OCI-LY1 (cell line): ENCODE data around the gene HTR6.
A peak's percentile ranks its signal among the peaks of the same experiment; 100 is the strongest.

Experiments
- H2AFZ ChIP-seq: fragments of 200-600 bp; sonication (generic), shearing (Covaris generic); 2 replicates; pipeline ENCODE4 v1.6.0; 2014; ENCODE audit warnings: antibody characterized with exemption, mild to moderate bottlenecking, low read length
- H3F3A ChIP-seq: fragments of 200-600 bp; sonication (generic), shearing (Covaris generic); 2 replicates; pipeline ENCODE4 v1.6.0; 2014; ENCODE audit warnings: mild to moderate bottlenecking, antibody characterized with exemption, low read length, moderate library complexity; ENCODE audit not compliant: insufficient read depth
- H3K27ac ChIP-seq: fragments of 200-600 bp; sonication (generic); 2 replicates; pipeline ENCODE4 v1.5.1; 2014; ENCODE audit warnings: low read length, mixed run types, mild to moderate bottlenecking, low read depth; ENCODE audit not compliant: poor library complexity, severe bottlenecking
- H3K27me3 ChIP-seq: fragments of 200-600 bp; sonication (generic); 2 replicates; pipeline ENCODE4 v1.6.0; 2014; ENCODE audit warnings: antibody characterized with exemption, mild to moderate bottlenecking, low read length, moderate library complexity; ENCODE audit not compliant: insufficient read depth
- H3K36me3 ChIP-seq: fragments of 200-600 bp; sonication (generic); 2 replicates; pipeline ENCODE4 v1.6.1; 2014; ENCODE audit warnings: mild to moderate bottlenecking, antibody characterized with exemption, low read length, moderate library complexity, mixed read lengths; ENCODE audit not compliant: insufficient read depth
- H3K4me1 ChIP-seq: fragments of 200-600 bp; sonication (generic); 2 replicates; pipeline ENCODE4 v1.5.1; 2014; ENCODE audit warnings: mild to moderate bottlenecking, low read length, moderate library complexity; ENCODE audit not compliant: insufficient read depth, severe bottlenecking
- H3K4me2 ChIP-seq: fragments of 200-600 bp; sonication (generic), shearing (Covaris generic); 2 replicates; pipeline ENCODE4 v1.6.1; 2014; ENCODE audit warnings: low read length
- H3K4me3 ChIP-seq: fragments of 200-600 bp; sonication (generic); 2 replicates; pipeline ENCODE4 v1.5.1; 2014; ENCODE audit warnings: low read length, low read depth, mild to moderate bottlenecking, mixed read lengths; ENCODE audit not compliant: poor library complexity, severe bottlenecking
- H3K79me2 ChIP-seq: fragments of 200-600 bp; shearing (Covaris generic); 2 replicates; pipeline ENCODE4 v1.6.1; 2016; ENCODE audit warnings: mixed run types, low read length, mixed read lengths; ENCODE audit not compliant: insufficient read depth
- H3K9ac ChIP-seq: fragments of 200-600 bp; sonication (generic), shearing (Covaris generic); 2 replicates; pipeline ENCODE4 v1.6.1; 2014; ENCODE audit warnings: mild to moderate bottlenecking, low read length, mixed read lengths
- H3K9me2 ChIP-seq: fragments of 200-600 bp; sonication (generic), shearing (Covaris generic); 2 replicates; pipeline ENCODE4 v1.6.1; 2014; ENCODE audit warnings: low read depth, mild to moderate bottlenecking, low read length, mixed read lengths
- H3K9me3 ChIP-seq: fragments of 200-600 bp; shearing (Covaris generic); 2 replicates; pipeline ENCODE4 v1.6.1; 2014; ENCODE audit warnings: low read length, mixed read lengths
- H4K20me1 ChIP-seq: fragments of 200-600 bp; sonication (generic), shearing (Covaris generic); 2 replicates; pipeline ENCODE4 v1.6.0; 2016; ENCODE audit warnings: mild to moderate bottlenecking, low read length; ENCODE audit not compliant: insufficient read depth
- EZH2 ChIP-seq: fragments of 200-600 bp; sonication (generic), shearing (Covaris generic); IDR thresholded peaks from 2 replicates; pipeline ENCODE4 v1.8.0; 2017; ENCODE audit warnings: borderline replicate concordance, mixed run types, mild to moderate bottlenecking, antibody characterized with exemption, low read length, moderate library complexity, mixed read lengths
- TF ChIP-seq, protein P1 (sequence below): fragments of 200-600 bp; sonication (generic), shearing (Covaris generic); IDR thresholded peaks from 2 replicates; pipeline ENCODE4 v1.5.1; 2017; ENCODE audit warnings: mild to moderate bottlenecking, antibody characterized with exemption, low read length, moderate library complexity, mixed read lengths

Gene HTR6

GRCh38 chr1:19703280-19703679 is 38.6 kb downstream of the HTR6 start:
- H3K4me2 ChIP-seq, result no peak overlapping the region
- H3K27ac ChIP-seq, result no peak overlapping the region
- H3K79me2 ChIP-seq, result no peaks in the 10 kb centered on the region
- no peaks in the 10 kb centered on the region for H3K36me3 ChIP-seq
- H3K27me3 ChIP-seq, result no peaks in the 10 kb centered on the region
- H2AFZ ChIP-seq, result no peak overlapping the region
- no peak overlapping the region for H3K9ac ChIP-seq
- H3K9me3 ChIP-seq, result no peaks in the 10 kb centered on the region
- no peaks in the 10 kb centered on the region for H3K9me2 ChIP-seq
- TF ChIP-seq EZH2, result no peak
- TF ChIP-seq, protein P1, sequence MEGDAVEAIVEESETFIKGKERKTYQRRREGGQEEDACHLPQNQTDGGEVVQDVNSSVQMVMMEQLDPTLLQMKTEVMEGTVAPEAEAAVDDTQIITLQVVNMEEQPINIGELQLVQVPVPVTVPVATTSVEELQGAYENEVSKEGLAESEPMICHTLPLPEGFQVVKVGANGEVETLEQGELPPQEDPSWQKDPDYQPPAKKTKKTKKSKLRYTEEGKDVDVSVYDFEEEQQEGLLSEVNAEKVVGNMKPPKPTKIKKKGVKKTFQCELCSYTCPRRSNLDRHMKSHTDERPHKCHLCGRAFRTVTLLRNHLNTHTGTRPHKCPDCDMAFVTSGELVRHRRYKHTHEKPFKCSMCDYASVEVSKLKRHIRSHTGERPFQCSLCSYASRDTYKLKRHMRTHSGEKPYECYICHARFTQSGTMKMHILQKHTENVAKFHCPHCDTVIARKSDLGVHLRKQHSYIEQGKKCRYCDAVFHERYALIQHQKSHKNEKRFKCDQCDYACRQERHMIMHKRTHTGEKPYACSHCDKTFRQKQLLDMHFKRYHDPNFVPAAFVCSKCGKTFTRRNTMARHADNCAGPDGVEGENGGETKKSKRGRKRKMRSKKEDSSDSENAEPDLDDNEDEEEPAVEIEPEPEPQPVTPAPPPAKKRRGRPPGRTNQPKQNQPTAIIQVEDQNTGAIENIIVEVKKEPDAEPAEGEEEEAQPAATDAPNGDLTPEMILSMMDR, result no peak
- no peaks in the 10 kb centered on the region for H3K4me1 ChIP-seq
- no peaks in the 10 kb centered on the region for H3F3A ChIP-seq
- H4K20me1 ChIP-seq, result no peaks in the 10 kb centered on the region
- H3K4me3 ChIP-seq, result no peak overlapping the region

DNA sequence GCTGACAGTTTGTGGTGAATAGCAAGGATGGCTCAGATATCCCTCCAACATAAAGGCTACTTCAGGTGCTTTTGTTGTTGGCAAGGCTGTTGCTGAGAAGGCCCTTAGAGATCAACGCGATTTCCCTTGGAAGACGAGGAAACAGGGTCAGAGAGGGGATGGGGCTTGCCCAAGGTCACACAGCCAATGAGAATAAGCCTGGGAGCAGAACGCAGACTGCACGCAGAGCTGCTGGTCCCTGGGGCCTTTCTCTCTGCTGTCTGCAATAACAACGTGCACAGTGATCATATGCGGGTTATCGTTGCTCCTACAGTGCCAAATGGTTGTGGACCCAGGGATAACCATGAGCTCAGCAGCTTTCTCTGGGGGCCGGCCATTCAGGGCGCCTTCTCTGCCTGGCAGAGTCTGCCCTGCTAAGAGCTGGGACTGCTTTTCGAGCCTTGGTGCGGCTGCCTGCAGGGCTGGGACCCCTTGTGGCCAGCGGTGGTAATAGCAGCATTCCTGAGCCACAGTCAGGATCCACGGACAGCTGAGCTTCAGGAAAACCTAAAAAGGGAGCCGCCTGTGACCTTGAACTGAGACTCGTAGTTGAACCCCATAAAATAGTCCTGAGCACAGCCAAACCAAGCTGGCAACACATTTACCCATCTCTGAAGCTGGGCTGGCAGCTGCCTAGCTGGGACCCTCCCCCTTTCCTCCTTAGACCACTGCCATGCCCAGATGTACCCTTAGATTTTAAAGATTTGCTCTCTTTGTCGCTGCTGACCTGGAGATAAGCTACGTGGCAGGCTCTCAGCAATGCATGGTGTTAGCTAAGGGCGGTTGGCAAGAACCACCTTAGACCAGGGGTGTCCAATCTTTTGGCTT is 39.8 kb downstream of the HTR6 start:
- no peak for TF ChIP-seq EZH2
- TF ChIP-seq, protein P1, result peak; percentile 93
- Histone ChIP-seq H2AFZ (no peak overlapping the region), H4K20me1 (no peaks in the 10 kb centered on the region), H3F3A (no peaks in the 10 kb centered on the region), H3K4me2 (no peak overlapping the region), H3K27ac (no peak overlapping the region), H3K9ac (no peak overlapping the region), H3K9me3 (no peaks in the 10 kb centered on the region), H3K27me3 (no peaks in the 10 kb centered on the region), H3K79me2 (no peaks in the 10 kb centered on the region), H3K4me1 (no peaks in the 10 kb centered on the region), H3K36me3 (no peaks in the 10 kb centered on the region), H3K4me3 (no peak overlapping the region), H3K9me2 (no peaks in the 10 kb centered on the region)

- Histone ChIP-seq H3K27ac (no peak overlapping the region), H3F3A (no peaks in the 10 kb centered on the region), H3K9me3 (no peaks in the 10 kb centered on the region), H3K4me3 (no peak overlapping the region), H3K4me1 (no peaks in the 10 kb centered on the region), H3K9ac (no peak overlapping the region), H3K36me3 (no peaks in the 10 kb centered on the region), H3K4me2 (no peak overlapping the region), H3K9me2 (no peaks in the 10 kb centered on the region), H2AFZ (no peak overlapping the region), H3K79me2 (no peaks in the 10 kb centered on the region), H3K27me3 (no peaks in the 10 kb centered on the region), H4K20me1 (no peaks in the 10 kb centered on the region)
- no peak for TF ChIP-seq EZH2
- TF ChIP-seq, protein P1, result no peak
Observed at GRCh38 chr1:19705464-19705863, 40.8 kb downstream of the HTR6 start.
